ENCODE results near the gene MAP7D3. TPM values are rescaled to one million over a fixed set of nuclear protein-coding genes. Genes with fewer than 3 reads are reported as not detected.

Gene MAP7D3
- polyA plus RNA-seq, 3 donors: 1.8 to 3.4 (median 2.9) TPM

DNA sequence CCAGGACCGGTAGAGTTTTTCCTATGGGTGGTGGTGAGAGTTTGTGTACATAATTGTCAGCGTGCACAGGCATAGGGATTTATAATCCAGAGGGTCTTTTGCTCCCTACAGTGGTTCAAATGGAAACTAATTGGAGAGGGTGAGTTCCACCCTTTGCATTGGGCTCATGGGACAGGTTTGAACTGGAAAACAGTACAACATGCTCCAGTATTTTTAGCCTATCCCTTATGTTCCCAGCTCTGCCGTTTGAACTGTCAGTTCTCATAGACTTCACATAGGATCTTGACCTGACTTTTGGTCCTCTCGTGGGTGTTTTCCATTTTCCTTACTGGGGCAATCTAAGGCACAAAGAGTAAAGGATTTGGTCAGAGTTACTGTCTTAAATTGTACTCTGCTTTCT, 72.1 kb downstream of the MAP7D3 start:
- intact Hi-C loops (cut with micrococcal nuclease): no loop called here
- Histone ChIP-seq H3K9ac (ENCODE audit: insufficient read depth, low read length, poor library complexity, severe bottlenecking) (no peak overlapping the region), H3K27me3 (ENCODE audit: control insufficient read depth in 2 of 2, insufficient read depth in 2 of 2, low read length in 2 of 2) (no peaks in the 10 kb centered on the region), H3K36me3 (replicated peaks in 1 of 2; ENCODE audit: control insufficient read depth in 1 of 2, insufficient read depth in 2 of 2, low read length in 2 of 2) (no peaks in the 10 kb centered on the region), H3K27ac (ENCODE audit: low read depth in 1 of 2, low read length in 2 of 2) (no peak overlapping the region), H3K79me2 (ENCODE audit: insufficient read depth, low read length) (no peaks in the 10 kb centered on the region), H4K20me1 (ENCODE audit: insufficient read depth, low read length) (no peaks in the 10 kb centered on the region), H2AFZ (ENCODE audit: insufficient read depth, low read depth, low read length, poor library complexity, severe bottlenecking) (no peak overlapping the region), H3K4me1 (ENCODE audit: control insufficient read depth in 1 of 2, insufficient read depth in 2 of 2, low read length in 2 of 2) (no peaks in the 10 kb centered on the region), H3K9me3 (replicated peaks in 1 of 2; ENCODE audit: control insufficient read depth in 1 of 2, insufficient read depth in 1 of 2, low read length in 2 of 2) (no peaks in the 10 kb centered on the region), H3K4me3 (replicated peaks in 1 of 3; ENCODE audit: low read depth in 2 of 3, low read length in 3 of 3) (no peak overlapping the region), H3K4me2 (replicated peaks; ENCODE audit: extremely low read depth, low read length, poor library complexity, severe bottlenecking) (no peak overlapping the region)
- no CpG with 5 or more reads among the region's 4 CpGs for WGBS (ENCODE audit: insufficient coverage)
- DNase-seq: no peak
- Mint-ChIP-seq H3K27me3 (ENCODE audit: low read depth in 3 of 3) (peaks cover 0 to under 1% (median 0%) of the 10 kb centered on the region in 3 donors), H3K9me3 (no peaks in the 10 kb centered on the region), H3K27ac (no peak overlapping the region), H3K36me3 (no peaks in the 10 kb centered on the region), H3K4me3 (no peak overlapping the region), H3K4me1 (peaks cover 5% of the 10 kb centered on the region)
- TF ChIP-seq, protein P1, sequence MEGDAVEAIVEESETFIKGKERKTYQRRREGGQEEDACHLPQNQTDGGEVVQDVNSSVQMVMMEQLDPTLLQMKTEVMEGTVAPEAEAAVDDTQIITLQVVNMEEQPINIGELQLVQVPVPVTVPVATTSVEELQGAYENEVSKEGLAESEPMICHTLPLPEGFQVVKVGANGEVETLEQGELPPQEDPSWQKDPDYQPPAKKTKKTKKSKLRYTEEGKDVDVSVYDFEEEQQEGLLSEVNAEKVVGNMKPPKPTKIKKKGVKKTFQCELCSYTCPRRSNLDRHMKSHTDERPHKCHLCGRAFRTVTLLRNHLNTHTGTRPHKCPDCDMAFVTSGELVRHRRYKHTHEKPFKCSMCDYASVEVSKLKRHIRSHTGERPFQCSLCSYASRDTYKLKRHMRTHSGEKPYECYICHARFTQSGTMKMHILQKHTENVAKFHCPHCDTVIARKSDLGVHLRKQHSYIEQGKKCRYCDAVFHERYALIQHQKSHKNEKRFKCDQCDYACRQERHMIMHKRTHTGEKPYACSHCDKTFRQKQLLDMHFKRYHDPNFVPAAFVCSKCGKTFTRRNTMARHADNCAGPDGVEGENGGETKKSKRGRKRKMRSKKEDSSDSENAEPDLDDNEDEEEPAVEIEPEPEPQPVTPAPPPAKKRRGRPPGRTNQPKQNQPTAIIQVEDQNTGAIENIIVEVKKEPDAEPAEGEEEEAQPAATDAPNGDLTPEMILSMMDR (IDR thresholded peaks at IDR 0.05): no peak

DNA sequence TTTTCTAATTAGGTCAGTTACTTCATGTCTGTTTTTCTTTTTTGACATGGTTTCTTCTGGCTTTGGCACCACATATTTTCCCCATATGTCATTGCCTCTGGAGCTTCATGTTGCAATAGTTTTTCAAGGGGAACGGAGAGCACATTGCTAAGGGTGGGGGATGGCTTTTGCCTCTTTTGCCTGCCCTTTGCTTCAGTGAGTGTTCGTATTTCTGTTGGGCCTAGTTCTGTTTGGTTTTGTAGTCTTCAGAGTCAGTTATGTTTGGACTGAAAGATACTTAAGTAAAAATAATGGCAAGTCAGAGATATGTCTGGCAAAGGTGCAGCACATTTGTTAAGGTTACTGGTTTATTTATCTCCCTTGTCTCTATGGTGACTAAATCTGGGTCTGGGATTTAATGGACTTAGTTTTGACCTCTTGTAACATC, 74.8 kb downstream of the MAP7D3 start:
- Mint-ChIP-seq H3K27me3 (ENCODE audit: low read depth in 3 of 3) (peaks cover 0 to 2% (median 2%) of the 10 kb centered on the region in 3 donors), H3K9me3 (no peaks in the 10 kb centered on the region), H3K36me3 (no peaks in the 10 kb centered on the region), H3K4me3 (no peak overlapping the region), H3K4me1 (peaks cover 5% of the 10 kb centered on the region), H3K27ac (no peak overlapping the region)
- Histone ChIP-seq H3K27me3 (ENCODE audit: control insufficient read depth in 2 of 2, insufficient read depth in 2 of 2, low read length in 2 of 2) (no peaks in the 10 kb centered on the region), H3K79me2 (ENCODE audit: insufficient read depth, low read length) (no peaks in the 10 kb centered on the region), H3K4me1 (ENCODE audit: control insufficient read depth in 1 of 2, insufficient read depth in 2 of 2, low read length in 2 of 2) (no peaks in the 10 kb centered on the region), H3K27ac (ENCODE audit: low read depth in 1 of 2, low read length in 2 of 2) (no peak overlapping the region), H2AFZ (ENCODE audit: insufficient read depth, low read depth, low read length, poor library complexity, severe bottlenecking) (no peak overlapping the region), H3K9me3 (replicated peaks in 1 of 2; ENCODE audit: control insufficient read depth in 1 of 2, insufficient read depth in 1 of 2, low read length in 2 of 2) (no peaks in the 10 kb centered on the region), H3K9ac (ENCODE audit: insufficient read depth, low read length, poor library complexity, severe bottlenecking) (no peak overlapping the region), H3K4me2 (replicated peaks; ENCODE audit: extremely low read depth, low read length, poor library complexity, severe bottlenecking) (no peak overlapping the region), H3K36me3 (replicated peaks in 1 of 2; ENCODE audit: control insufficient read depth in 1 of 2, insufficient read depth in 2 of 2, low read length in 2 of 2) (no peaks in the 10 kb centered on the region), H3K4me3 (replicated peaks in 1 of 3; ENCODE audit: low read depth in 2 of 3, low read length in 3 of 3) (no peak overlapping the region), H4K20me1 (ENCODE audit: insufficient read depth, low read length) (no peaks in the 10 kb centered on the region)
- intact Hi-C loops (cut with micrococcal nuclease): no loop called here
- WGBS (ENCODE audit: insufficient coverage): no CpG with 5 or more reads among the region's 2 CpGs
- TF ChIP-seq, protein P1 (IDR thresholded peaks at IDR 0.05): no peak
- no peak for DNase-seq
